Measurements from ENCODE around the gene PDZRN3. TPM values are rescaled to one million over a fixed set of nuclear protein-coding genes. Genes with fewer than 3 reads are reported as not detected.
"Not testable (repeated sequence)": the region's sequence is repeated elsewhere in the genome, so short reads cannot be mapped to it uniquely, and the experiment has no call there.

The PDZRN3 gene
- total RNA-seq, 2 experiments from 2014 or later: not detected

GRCh38 chr3:73473181-73473897 is 151.4 kb downstream of the PDZRN3 start:
- Mint-ChIP-seq H3K36me3 (ENCODE audit: low read depth) (no peaks in the 10 kb centered on the region), H3K4me1 (no peaks in the 10 kb centered on the region), H3K27ac (no peak overlapping the region), H3K9me3 (no peaks in the 10 kb centered on the region), H3K4me3 (no peak overlapping the region), H3K27me3 (peaks cover 11% of the 10 kb centered on the region)
- ChIA-PET POLR2A (no interaction called here), CTCF (no interaction called here)
- DNase-seq: no peak

DNA sequence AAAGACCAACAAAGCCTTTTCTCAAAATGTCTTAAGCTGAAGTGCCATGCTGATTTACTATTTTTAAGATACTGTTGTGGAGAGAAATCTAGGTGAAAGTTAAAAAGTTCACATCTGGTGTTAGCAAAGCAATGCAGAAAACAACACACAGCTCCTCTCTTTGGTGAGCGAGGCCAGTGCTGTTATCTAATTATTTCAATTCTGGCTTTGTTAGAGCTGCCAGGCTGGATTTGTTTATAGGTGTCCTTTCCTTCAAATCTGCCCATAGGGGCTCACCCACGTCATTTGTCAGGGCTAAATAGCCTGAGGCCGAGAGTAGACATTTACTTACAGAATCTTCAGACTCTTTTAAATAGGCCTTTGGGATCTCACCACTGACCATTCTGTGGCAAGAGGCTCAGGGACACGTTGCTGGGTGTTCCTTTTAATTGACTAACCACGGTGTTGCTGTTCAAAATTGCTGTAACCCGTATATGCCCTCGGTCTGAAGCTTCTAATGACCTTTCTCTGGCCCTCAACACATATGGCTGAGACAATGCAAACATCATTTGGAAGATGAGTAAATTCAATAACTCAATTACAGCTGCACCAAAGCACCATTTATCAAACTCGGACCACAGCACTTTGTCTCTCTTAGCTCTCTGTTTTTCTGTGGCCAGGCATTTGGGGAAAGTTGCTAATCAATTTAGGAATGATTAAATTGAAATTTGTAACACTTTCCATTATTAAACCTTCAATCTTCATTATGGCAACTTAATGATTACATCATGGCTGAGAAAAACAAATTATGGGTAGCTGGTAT is 152.6 kb downstream of the PDZRN3 start:
- ChIA-PET CTCF (no interaction called here), POLR2A (no interaction called here)
- no peaks in the 10 kb centered on the region for H3K36me3 Mint-ChIP-seq (ENCODE audit: low read depth)
- H3K4me1 Mint-ChIP-seq: no peaks in the 10 kb centered on the region
- peaks cover 11% of the 10 kb centered on the region for H3K27me3 Mint-ChIP-seq
- no peak for DNase-seq
- H3K9me3 Mint-ChIP-seq: no peaks in the 10 kb centered on the region
- no peak overlapping the region for H3K27ac Mint-ChIP-seq
- H3K4me3 Mint-ChIP-seq: no peak overlapping the region

GRCh38 chr3:73470860-73471259 is 153.9 kb downstream of the PDZRN3 start:
- POLR2A ChIA-PET: no interaction called here
- Mint-ChIP-seq H3K27ac (no peak overlapping the region), H3K36me3 (ENCODE audit: low read depth) (no peaks in the 10 kb centered on the region), H3K4me1 (no peaks in the 10 kb centered on the region), H3K9me3 (no peaks in the 10 kb centered on the region), H3K4me3 (no peak overlapping the region), H3K27me3 (peaks cover 11% of the 10 kb centered on the region)
- DNase-seq: no peak
- CTCF ChIA-PET: interaction anchor here (1.0 kb wide), 1 partner anchor 37 kb away, joined by 3 read pairs; no protein-coding TSS in a partner anchor

DNA sequence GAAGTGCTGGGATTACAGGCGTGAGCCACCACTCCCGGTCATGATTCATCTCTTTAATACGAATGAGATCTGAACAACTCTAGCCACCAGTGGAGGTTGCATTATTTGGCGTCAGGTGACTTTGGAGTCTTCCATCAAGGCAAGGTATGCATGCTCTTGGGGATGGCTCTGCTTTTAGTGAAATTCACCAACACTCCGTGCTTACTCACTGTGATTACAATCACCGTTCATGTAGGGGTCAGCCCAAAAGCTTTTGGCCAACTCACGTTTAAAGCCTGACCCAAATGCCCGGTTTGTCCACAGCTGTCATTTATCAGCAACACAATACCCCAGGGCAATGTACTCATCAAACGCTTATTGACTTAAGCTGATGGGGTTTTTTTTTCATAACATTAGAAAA is 155.4 kb downstream of the PDZRN3 start:
- POLR2A ChIA-PET: no interaction called here
- Mint-ChIP-seq H3K27me3 (peaks cover 7% of the 10 kb centered on the region), H3K9me3 (no peaks in the 10 kb centered on the region), H3K4me3 (no peak overlapping the region), H3K27ac (no peak overlapping the region), H3K36me3 (ENCODE audit: low read depth) (no peaks in the 10 kb centered on the region), H3K4me1 (no peaks in the 10 kb centered on the region)
- DNase-seq: no peak
- CTCF ChIA-PET: no interaction called here

GRCh38 chr3:73467211-73467610 is 157.5 kb downstream of the PDZRN3 start:
- CTCF ChIA-PET: no interaction called here
- H3K27me3 Mint-ChIP-seq: peaks cover 3% of the 10 kb centered on the region
- H3K27ac Mint-ChIP-seq: no peak overlapping the region
- POLR2A ChIA-PET: no interaction called here
- no peaks in the 10 kb centered on the region for H3K36me3 Mint-ChIP-seq (ENCODE audit: low read depth)
- DNase-seq: no peak
- H3K4me3 Mint-ChIP-seq: no peak overlapping the region
- H3K4me1 Mint-ChIP-seq: no peaks in the 10 kb centered on the region
- no peaks in the 10 kb centered on the region for H3K9me3 Mint-ChIP-seq

DNA sequence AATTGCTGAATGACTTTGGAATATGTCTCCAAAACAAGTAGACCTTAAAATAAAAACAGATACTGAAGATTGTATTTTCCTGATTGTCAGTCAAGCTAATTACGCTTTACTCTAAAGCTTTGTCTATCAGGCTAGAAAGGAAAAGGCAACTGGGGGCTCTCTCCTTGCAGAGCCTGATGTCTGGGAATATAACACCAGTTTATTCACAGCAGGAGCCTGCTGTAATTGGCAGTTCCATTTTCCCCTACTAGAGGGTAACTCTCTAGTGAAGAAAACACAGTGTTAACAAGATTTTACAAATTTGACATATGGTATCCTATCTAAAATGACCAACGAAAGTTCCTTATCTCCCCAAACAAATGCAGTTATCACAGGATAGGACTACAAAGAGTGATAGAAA is 158.8 kb downstream of the PDZRN3 start:
- POLR2A ChIA-PET: no interaction called here
- no peak overlapping the region for H3K4me3 Mint-ChIP-seq
- no peak for DNase-seq
- H3K27me3 Mint-ChIP-seq: peaks cover 2% of the 10 kb centered on the region
- no peaks in the 10 kb centered on the region for H3K4me1 Mint-ChIP-seq
- no peaks in the 10 kb centered on the region for H3K36me3 Mint-ChIP-seq (ENCODE audit: low read depth)
- CTCF ChIA-PET: no interaction called here
- no peak overlapping the region for H3K27ac Mint-ChIP-seq
- no peaks in the 10 kb centered on the region for H3K9me3 Mint-ChIP-seq

DNA sequence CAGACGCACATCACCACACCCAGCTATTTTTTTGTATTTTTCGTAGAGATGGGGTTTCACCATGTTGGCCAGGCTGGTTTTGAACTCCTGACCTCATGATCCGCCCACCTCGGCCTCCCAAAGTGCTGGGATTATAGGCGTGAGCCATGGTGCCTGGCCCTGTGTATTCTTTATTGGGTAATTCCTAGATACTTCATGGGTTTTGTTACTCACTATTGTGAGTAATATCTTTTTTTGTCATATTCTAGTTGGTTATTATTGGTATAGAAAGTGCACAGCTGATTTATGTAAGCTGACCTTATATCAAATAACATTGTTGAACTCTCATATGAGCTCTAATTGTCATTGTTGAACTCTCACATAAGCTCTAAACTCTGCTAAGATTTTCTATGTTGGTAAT is 160.6 kb downstream of the PDZRN3 start:
- CTCF ChIA-PET; H3K4me1 Mint-ChIP-seq; POLR2A ChIA-PET; H3K36me3 Mint-ChIP-seq (ENCODE audit: low read depth); H3K4me3 Mint-ChIP-seq; H3K27ac Mint-ChIP-seq; DNase-seq; H3K9me3 Mint-ChIP-seq; H3K27me3 Mint-ChIP-seq: not testable (repeated sequence)

DNA sequence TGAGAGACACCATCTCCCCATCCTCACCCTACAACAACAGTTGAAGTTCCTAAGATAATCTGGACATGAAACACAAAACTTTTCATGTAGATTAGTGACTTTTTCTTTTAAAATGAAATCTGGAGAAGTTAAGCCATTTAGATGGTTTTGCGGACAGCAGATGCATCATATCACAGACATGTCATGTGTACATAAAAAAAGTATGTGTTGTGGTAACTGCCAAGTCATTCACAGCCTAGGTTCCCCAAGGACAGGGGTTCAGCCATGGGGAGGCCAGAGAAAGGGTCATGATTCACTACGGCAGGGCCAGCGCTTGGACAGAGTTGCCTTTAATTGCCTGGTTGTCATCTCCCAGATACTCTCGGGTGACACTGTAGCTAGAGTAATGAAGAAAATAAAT is 163.2 kb downstream of the PDZRN3 start:
- Mint-ChIP-seq H3K9me3 (no peaks in the 10 kb centered on the region), H3K36me3 (ENCODE audit: low read depth) (no peaks in the 10 kb centered on the region), H3K27me3 (no peaks in the 10 kb centered on the region), H3K4me3 (no peak overlapping the region), H3K4me1 (no peaks in the 10 kb centered on the region), H3K27ac (no peak overlapping the region)
- ChIA-PET CTCF (no interaction called here), POLR2A (no interaction called here)
- no peak for DNase-seq

DNA sequence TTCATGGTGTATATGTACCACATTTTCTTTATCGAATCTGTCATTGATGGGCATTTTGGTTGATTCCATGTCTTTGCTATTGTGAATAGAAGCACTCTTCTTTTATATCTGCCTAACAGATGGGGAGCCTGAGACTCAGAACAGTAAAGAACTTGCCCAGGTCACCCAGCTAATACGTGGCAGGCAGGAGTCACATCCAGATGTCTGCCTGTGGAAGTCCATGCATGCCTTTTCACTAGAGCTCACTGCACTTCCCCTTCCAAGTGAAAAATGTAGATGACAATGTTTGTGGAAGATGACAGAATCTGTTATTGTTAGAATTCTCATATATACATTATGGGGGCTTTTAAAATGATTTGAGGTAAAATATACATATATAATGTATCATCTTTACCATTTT is 165.0 kb downstream of the PDZRN3 start:
- Mint-ChIP-seq H3K4me3 (no peak overlapping the region), H3K9me3 (no peaks in the 10 kb centered on the region), H3K27ac (no peak overlapping the region), H3K4me1 (no peaks in the 10 kb centered on the region), H3K36me3 (ENCODE audit: low read depth) (no peaks in the 10 kb centered on the region), H3K27me3 (no peaks in the 10 kb centered on the region)
- POLR2A ChIA-PET: no interaction called here
- CTCF ChIA-PET: no interaction called here
- no peak for DNase-seq

GRCh38 chr3:73453666-73454065 is 171.1 kb downstream of the PDZRN3 start:
- H3K4me1 Mint-ChIP-seq: no peaks in the 10 kb centered on the region
- H3K27ac Mint-ChIP-seq: no peak overlapping the region
- no peaks in the 10 kb centered on the region for H3K9me3 Mint-ChIP-seq
- POLR2A ChIA-PET: no interaction called here
- H3K27me3 Mint-ChIP-seq: no peaks in the 10 kb centered on the region
- H3K4me3 Mint-ChIP-seq: no peak overlapping the region
- CTCF ChIA-PET: no interaction called here
- DNase-seq: no peak
- no peaks in the 10 kb centered on the region for H3K36me3 Mint-ChIP-seq (ENCODE audit: low read depth)

DNA sequence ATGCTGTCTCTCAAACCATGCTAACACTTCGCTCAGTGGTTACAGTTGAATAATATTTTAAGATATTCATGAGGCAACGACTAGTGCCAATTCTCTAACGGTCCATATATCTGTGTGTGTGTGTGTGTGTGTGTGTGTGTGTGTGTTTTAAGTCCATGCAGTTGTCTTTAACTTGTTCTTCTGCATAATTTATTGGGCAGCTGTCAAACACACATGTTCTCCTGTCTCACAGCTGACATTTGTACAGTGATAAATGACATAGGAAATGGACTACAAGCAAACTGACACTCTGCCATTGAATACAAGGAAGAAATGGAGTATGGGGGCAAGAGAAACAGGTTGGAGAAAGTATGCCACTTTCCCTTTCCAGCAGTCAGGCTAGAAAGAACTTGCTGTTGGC is 172.0 kb downstream of the PDZRN3 start:
- no peak for DNase-seq
- Mint-ChIP-seq H3K27me3 (no peaks in the 10 kb centered on the region), H3K9me3 (no peaks in the 10 kb centered on the region), H3K4me3 (no peak overlapping the region), H3K36me3 (ENCODE audit: low read depth) (no peaks in the 10 kb centered on the region), H3K27ac (no peak overlapping the region), H3K4me1 (no peaks in the 10 kb centered on the region)
- CTCF ChIA-PET: interaction anchor here (0.7 kb wide), 1 partner anchor 666 kb away, joined by 4 read pairs; no protein-coding TSS in a partner anchor
- POLR2A ChIA-PET: no interaction called here

DNA sequence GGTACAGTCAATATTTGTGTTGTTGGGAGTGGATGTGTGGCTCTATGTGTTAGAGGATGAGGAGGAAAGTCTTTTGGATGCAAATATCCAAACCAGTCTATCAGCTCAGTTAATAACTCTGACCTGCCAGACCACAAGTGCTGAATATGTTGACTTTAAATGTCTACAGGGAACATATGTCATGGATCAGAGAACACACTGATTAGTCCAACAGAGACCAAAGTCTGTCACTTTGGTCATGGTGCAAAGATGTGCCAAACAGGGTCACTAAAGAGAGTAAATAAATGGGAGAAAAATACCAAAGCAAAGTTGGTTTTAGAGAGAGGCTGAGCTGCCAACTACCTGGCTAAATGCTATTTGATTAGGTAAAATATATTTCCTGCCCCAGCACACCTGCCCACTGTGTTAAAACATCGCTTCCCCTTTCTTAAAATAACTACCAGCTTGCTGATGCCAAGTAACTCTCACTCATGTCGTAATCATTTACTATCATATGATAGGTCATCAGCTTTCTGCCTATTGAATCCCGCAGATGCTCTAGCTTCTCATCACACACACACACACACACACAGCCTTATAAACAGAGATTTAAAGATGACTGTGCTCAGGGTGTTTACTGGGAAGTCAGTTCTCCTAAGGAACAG is 173.3 kb downstream of the PDZRN3 start:
- no peak overlapping the region for H3K4me3 Mint-ChIP-seq
- no peaks in the 10 kb centered on the region for H3K9me3 Mint-ChIP-seq
- H3K36me3 Mint-ChIP-seq (ENCODE audit: low read depth): no peaks in the 10 kb centered on the region
- no peak overlapping the region for H3K27ac Mint-ChIP-seq
- no peak for DNase-seq
- ChIA-PET POLR2A (no interaction called here), CTCF (no interaction called here)
- H3K4me1 Mint-ChIP-seq: no peaks in the 10 kb centered on the region
- no peaks in the 10 kb centered on the region for H3K27me3 Mint-ChIP-seq

- Mint-ChIP-seq H3K9me3 (no peaks in the 10 kb centered on the region), H3K27ac (no peak overlapping the region), H3K4me1 (no peaks in the 10 kb centered on the region), H3K36me3 (ENCODE audit: low read depth) (no peaks in the 10 kb centered on the region), H3K27me3 (no peaks in the 10 kb centered on the region), H3K4me3 (no peak overlapping the region)
- DNase-seq: no peak
- ChIA-PET CTCF (no interaction called here), POLR2A (no interaction called here)
Measured at GRCh38 chr3:73449774-73450173, 175.0 kb downstream of the PDZRN3 start.

Measured in activated CD4-positive, alpha-beta memory T cell treated with anti-CD3 and anti-CD28 coated beads, Interleukin-2, amount 10 ng/mL, durations not matched to agents 7 days and 5 days (primary cell).